DND-41 (cell line): Measurements from ENCODE around the gene HJV.
"Not testable (repeated sequence)": the region's sequence is repeated elsewhere in the genome, so short reads cannot be mapped to it uniquely, and the experiment has no call there.

Experiments used
- ATAC-seq: fragments of 200-7000 bp; cut with Tn5 transposase; 3 replicates; pipeline ENCODE4 v1.9.1; 2021; ENCODE audit warnings: low read depth; ENCODE audit not compliant: insufficient read depth
- DNase-seq: peaks from one replicate; pipeline ENCODE4 v3.0.0-alpha.2; 2020
- H2AFZ ChIP-seq: 2 replicates; pipeline ENCODE4 v1.6.0; 2012; ENCODE audit warnings: low read depth, low read length
- H3K27ac ChIP-seq: 2 replicates; pipeline ENCODE4 v1.5.1; 2012; ENCODE audit warnings: low read length, inconsistent platforms
- H3K27me3 ChIP-seq: fragments of 200-600 bp; sonication (generic); 2 replicates; pipeline ENCODE4 v1.6.0; 2012; ENCODE audit warnings: low read length, mild to moderate bottlenecking, inconsistent platforms; ENCODE audit not compliant: insufficient read depth, poor library complexity
- H3K36me3 ChIP-seq: 2 replicates; pipeline ENCODE4 v1.5.1; 2012; ENCODE audit warnings: low read length, inconsistent platforms; ENCODE audit not compliant: insufficient read depth
- H3K4me1 ChIP-seq: 2 replicates; pipeline ENCODE4 v1.5.1; 2012; ENCODE audit warnings: mild to moderate bottlenecking, low read length; ENCODE audit not compliant: insufficient read depth
- H3K4me2 ChIP-seq: 2 replicates; pipeline ENCODE4 v1.6.0; 2012; ENCODE audit warnings: mild to moderate bottlenecking, moderate library complexity, low read length, inconsistent platforms; ENCODE audit not compliant: insufficient read depth
- H3K4me3 ChIP-seq, 2 experiments: fragments of 200-600 bp in 1 of 2; shearing (Covaris generic) in 1 of 2; 2 replicates each; pipeline ENCODE4 v1.5.1; 2012 to 2016; ENCODE audit warnings: inconsistent platforms in 2 of 2, low read length in 2 of 2, mild to moderate bottlenecking in 2 of 2, low read depth in 1 of 2, moderate library complexity in 1 of 2
- H3K79me2 ChIP-seq: 2 replicates; pipeline ENCODE4 v1.6.0; 2012; ENCODE audit warnings: low read length, inconsistent platforms; ENCODE audit not compliant: insufficient read depth
- H3K9ac ChIP-seq: 2 replicates; pipeline ENCODE4 v1.6.0; 2012; ENCODE audit warnings: low read depth, mild to moderate bottlenecking, inconsistent platforms, low read length, moderate library complexity
- H3K9me3 ChIP-seq: 2 replicates; pipeline ENCODE4 v1.5.1; 2012; ENCODE audit warnings: low read length, moderate library complexity, mild to moderate bottlenecking, inconsistent platforms; ENCODE audit not compliant: insufficient read depth, severe bottlenecking
- H4K20me1 ChIP-seq: 2 replicates; pipeline ENCODE4 v1.6.0; 2012; ENCODE audit warnings: low read length; ENCODE audit not compliant: insufficient read depth
- EZH2 ChIP-seq: IDR thresholded peaks from 3 replicates; pipeline ENCODE4 v1.6.1; 2012; ENCODE audit warnings: borderline replicate concordance, low read depth, mild to moderate bottlenecking, moderate library complexity, low read length, inconsistent platforms; ENCODE audit not compliant: severe bottlenecking
- TF ChIP-seq, protein P1 (sequence below): IDR thresholded peaks from 2 replicates; pipeline ENCODE4 v1.5.1; 2012; ENCODE audit warnings: borderline replicate concordance, low read length, moderate library complexity, mild to moderate bottlenecking; ENCODE audit not compliant: poor library complexity, severe bottlenecking; ENCODE audit errors: extremely low read depth

Gene HJV, protein sequence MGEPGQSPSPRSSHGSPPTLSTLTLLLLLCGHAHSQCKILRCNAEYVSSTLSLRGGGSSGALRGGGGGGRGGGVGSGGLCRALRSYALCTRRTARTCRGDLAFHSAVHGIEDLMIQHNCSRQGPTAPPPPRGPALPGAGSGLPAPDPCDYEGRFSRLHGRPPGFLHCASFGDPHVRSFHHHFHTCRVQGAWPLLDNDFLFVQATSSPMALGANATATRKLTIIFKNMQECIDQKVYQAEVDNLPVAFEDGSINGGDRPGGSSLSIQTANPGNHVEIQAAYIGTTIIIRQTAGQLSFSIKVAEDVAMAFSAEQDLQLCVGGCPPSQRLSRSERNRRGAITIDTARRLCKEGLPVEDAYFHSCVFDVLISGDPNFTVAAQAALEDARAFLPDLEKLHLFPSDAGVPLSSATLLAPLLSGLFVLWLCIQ

DNA sequence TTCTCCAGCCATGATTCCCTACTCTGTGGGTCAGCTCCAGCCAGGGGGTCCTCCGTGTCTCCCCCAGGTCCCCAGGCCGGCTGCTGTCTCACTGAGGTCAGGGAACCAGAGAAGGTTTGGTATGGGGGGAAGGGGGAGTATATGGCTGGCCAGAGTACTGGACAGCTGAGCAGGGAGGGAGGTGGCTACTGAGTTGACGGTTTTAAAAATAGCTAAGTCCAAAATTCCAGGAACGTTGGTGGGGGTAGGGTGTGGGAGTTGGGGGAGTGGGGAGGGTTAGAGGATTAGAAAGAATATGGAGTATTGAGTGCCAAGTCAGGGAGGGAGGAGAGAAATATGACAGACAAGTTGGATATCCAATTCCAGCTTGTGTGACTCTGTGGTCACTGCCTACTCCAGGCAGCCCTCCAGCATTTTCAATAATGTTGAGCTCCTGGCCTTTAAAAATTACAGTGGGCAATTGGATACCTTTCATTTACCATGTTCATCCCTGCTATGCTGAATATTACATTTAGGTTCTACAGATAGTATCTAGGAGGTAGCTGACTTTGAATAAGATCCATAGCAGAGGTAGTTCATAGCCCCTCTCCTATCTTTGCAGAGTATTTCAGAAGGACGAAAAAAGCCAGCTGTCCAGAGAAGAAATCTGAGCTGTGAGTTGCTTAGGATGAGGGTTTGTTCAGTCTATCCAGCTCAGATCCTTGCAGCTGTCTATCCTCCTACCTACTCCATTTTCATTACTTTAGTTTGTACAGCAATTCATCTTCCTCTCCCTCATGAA lies at the start of gene HJV:
Gene HJV (minus strand): TSS at position 114 of the 781 bp plus-strand sequence. CDS start 1,504 bp downstream, outside the sequence.
- Histone ChIP-seq H3K9ac (no peak within 1 kb of the TSS), H3K4me2 (no peak within 1 kb of the TSS), H3K4me1 (no peaks in the 10 kb centered on the region), H3K9me3 (no peaks in the 10 kb centered on the region), H3K27me3 (peaks cover 7% of the 10 kb centered on the region), H4K20me1 (no peaks in the 10 kb centered on the region), H3K79me2 (no peaks in the 10 kb centered on the region), H3K27ac (no peak within 1 kb of the TSS), H3K4me3 (no peak within 1 kb of the TSS), H2AFZ (no peak within 1 kb of the TSS), H3K36me3 (no peaks in the 10 kb centered on the region)
- ATAC-seq = no peak
- no peak for TF ChIP-seq EZH2
- TF ChIP-seq, protein P1, sequence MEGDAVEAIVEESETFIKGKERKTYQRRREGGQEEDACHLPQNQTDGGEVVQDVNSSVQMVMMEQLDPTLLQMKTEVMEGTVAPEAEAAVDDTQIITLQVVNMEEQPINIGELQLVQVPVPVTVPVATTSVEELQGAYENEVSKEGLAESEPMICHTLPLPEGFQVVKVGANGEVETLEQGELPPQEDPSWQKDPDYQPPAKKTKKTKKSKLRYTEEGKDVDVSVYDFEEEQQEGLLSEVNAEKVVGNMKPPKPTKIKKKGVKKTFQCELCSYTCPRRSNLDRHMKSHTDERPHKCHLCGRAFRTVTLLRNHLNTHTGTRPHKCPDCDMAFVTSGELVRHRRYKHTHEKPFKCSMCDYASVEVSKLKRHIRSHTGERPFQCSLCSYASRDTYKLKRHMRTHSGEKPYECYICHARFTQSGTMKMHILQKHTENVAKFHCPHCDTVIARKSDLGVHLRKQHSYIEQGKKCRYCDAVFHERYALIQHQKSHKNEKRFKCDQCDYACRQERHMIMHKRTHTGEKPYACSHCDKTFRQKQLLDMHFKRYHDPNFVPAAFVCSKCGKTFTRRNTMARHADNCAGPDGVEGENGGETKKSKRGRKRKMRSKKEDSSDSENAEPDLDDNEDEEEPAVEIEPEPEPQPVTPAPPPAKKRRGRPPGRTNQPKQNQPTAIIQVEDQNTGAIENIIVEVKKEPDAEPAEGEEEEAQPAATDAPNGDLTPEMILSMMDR = no peak
- no peak for DNase-seq

- not testable (repeated sequence) for H3K36me3 ChIP-seq, H3K4me2 ChIP-seq, ATAC-seq, H3K4me3 ChIP-seq, H3K9me3 ChIP-seq, H3K79me2 ChIP-seq, H4K20me1 ChIP-seq, H2AFZ ChIP-seq, DNase-seq, H3K27me3 ChIP-seq, H3K9ac ChIP-seq, H3K4me1 ChIP-seq, H3K27ac ChIP-seq
Observed at GRCh38 chr1:146059148-146059547, 37.6 kb upstream of the HJV start.

DNA sequence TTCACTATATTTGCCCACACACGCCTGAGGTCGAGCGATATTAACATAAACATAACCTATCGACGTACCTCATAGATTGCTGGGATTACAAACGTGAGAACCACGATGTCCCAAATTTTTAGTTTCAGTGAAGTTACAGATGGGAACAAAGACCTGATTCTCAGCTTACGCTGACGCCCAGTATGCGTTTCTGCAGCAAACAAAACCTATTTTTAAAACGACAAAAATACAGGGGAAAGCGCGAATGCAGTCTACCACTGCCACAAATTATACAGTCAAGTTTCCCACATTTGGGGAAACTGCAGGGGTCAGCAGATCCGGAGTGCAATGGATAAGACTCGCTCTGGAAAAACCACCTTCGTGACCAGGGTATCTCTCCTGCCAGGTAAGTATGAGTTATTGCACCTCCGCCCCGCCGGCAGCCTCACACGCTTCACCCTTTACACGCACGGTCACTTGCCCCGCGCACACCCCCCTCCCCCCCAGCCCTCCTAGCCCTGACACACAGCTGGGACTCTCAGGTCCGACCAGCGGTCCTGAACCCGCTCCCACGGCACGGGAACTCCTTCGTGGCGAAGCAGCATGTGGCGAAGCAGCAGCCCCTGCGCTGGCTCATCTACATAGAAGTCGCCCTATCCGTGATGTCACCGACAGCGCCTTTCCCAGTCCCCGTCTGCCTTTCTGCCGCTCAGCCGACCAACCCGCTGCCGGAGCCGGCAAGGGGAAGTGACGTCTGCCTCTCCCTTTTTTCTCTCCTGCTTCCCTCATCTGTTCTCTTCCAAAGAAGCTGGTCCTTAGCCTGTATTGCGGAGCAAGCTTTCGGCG lies 30.5 kb upstream of the HJV start:
- H2AFZ ChIP-seq = peak overlapping the region; percentile 58
- H3K9me3 ChIP-seq = not testable (repeated sequence)
- peak; percentile 93 for ATAC-seq

DNA sequence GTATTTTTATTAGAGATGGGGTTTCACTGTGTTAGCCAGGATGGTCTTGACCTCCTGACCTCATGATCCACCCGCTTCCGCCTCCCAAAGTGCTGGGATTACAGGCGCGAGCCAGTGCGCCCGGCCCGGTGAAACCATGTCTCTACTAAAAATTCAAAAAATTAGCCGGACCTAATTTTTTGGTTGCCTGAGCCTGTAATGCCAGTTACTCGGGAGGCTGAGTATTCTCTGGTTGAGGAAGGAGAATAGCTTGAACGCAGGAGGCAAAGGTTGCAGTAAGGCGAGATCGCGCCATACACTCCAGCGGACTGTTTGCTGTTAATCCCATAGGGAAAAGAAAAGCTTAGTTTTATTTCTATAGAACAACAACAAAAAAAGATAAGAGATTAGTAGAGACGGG lies 29.9 kb upstream of the HJV start:
- Histone ChIP-seq H3K79me2 (no peaks in the 10 kb centered on the region), H3K36me3 (no peaks in the 10 kb centered on the region), H3K4me3 (peak overlapping the region in 1 of 2 experiments; percentile 38; a peak in 2 of 4 replicates), H3K27me3 (no peaks in the 10 kb centered on the region), H4K20me1 (no peaks in the 10 kb centered on the region), H3K27ac (peak overlapping the region; percentile 5; the same call in 1 of the 2 replicates), H3K9me3 (no peaks in the 10 kb centered on the region), H3K4me1 (peaks cover 15% of the 10 kb centered on the region), H2AFZ (peak overlapping the region; percentile 21; the same call in 1 of the 2 replicates), H3K4me2 (peak overlapping the region; percentile 51), H3K9ac (peak overlapping the region; percentile 30; the same call in 1 of the 2 replicates)
- no peak for TF ChIP-seq EZH2
- TF ChIP-seq, protein P1 = no peak
- no peak for ATAC-seq
- DNase-seq = no peak

More for the DNA sequence above, 30.5 kb upstream of the HJV start:
- not testable (repeated sequence) for H3K79me2 ChIP-seq, H4K20me1 ChIP-seq, H3K27me3 ChIP-seq, H3K36me3 ChIP-seq
- Histone ChIP-seq H3K9ac (peak overlapping the region; percentile 30), H3K4me2 (peak overlapping the region; percentile 51), H3K4me3 (peak overlapping the region in 1 of 2 experiments; percentile 53; a peak in 2 of 4 replicates), H3K4me1 (peaks cover 15% of the 10 kb centered on the region), H3K27ac (peak overlapping the region; percentile 5)
- peak; percentile 79 for DNase-seq

DNA sequence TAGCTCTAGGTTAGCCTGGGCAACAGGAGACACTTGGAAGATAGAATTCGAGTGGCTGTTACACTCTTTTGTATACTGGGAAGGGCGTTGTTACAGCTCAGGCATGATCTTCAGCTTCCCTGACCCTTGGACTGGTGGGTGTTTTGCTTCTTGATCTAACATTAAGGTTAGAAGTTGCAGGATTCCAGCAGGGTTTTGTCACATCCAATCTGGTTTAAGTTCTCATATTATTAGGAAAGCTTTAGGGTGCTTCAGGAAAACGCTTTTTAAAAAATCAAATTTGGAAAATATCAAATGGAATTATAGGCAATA lies 29.1 kb upstream of the HJV start:
- peaks cover 15% of the 10 kb centered on the region for H3K4me1 ChIP-seq
- not testable (repeated sequence) for H3K36me3 ChIP-seq, H3K9me3 ChIP-seq, H3K79me2 ChIP-seq, ATAC-seq, H2AFZ ChIP-seq, DNase-seq, H3K27ac ChIP-seq, H3K9ac ChIP-seq, H3K27me3 ChIP-seq, H3K4me3 ChIP-seq, H3K4me2 ChIP-seq, H4K20me1 ChIP-seq
